HG03469 (cell line): Measurements from ENCODE around the gene CACNG1.

Experiments used
- ATAC-seq: cut with Tn5 transposase; IDR thresholded peaks from one replicate; pipeline ENCODE4 v1.9.1; 2021; ENCODE audit warnings: mild to moderate bottlenecking, moderate library complexity, moderate number of reproducible peaks; ENCODE audit not compliant: unreplicated experiment

The CACNG1 gene

GRCh38 chr17:67044016-67044772 is at the start of gene CACNG1:
Gene CACNG1, plus strand, starts transcription at chr17:67044554. Its CDS starts 107 bp downstream, at chr17:67044661.
- no peak for ATAC-seq

DNA sequence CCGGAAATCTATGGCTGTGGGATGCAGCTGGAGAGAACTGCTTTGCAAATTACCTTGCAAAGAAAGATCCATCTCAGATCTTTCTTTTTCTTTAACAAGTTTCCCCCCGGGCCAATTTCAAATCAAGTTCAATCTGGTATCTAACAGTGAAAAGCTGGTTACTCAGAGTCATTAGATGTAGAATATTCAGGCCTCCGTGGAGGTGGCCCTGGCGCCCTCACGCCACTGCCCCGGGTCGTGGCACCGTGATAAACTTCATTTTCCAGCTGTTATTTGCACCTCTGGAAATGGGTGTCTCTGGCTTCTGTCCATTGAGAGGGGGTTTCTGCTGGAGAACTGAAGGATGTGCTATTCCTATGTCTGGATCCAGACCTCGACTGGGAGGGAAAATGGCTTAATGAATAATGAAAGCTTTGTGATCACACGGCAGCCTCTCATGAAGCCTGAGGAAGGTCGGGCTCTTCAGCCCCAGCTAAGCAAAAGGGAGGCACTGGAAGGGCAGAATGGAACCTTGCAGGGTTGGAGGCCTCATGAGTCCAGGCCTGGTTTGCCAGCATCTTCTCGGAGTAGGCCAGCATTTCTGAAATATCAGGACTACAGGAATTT is 49.3 kb upstream of the CACNG1 start:
- ATAC-seq, result no peak

DNA sequence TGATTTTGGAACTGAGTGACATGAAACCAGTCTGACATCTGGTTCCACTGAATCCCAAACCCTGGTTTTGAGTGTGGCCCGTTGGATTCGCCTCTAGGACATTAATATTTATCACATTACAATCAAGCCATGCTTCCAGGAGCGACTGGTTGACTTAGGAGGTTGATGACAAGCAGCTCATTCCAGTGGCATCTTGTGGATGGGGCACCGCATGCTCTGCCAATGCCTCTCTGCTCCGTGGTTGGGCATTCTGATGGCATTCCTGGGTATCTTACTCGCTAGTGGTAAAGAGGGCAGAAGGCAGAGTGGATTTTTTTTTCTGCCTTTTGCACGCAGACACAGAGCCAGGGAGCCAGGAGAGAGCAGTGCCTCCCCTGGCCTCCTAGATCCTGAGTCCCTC is 48.4 kb upstream of the CACNG1 start:
- no peak for ATAC-seq

DNA sequence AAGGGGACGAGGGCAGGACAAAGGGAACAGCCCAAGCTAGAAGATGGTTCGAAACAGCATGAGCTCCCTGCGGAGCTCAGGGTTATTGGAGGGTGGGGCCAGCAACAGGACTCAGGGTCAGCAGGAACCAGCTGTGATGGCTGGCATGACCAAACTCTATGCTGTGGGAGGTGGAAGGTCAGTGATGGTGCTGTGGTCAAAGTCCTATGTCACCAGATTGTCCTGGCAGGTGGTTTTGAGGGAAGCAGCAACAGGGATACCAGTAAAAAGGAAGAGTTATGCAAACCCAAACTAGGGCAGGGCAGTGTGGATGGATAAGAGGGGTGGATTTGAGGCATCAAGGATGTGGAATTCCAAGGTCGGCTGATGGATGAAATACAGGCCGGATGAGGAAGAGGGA is 47.4 kb upstream of the CACNG1 start:
- no peak for ATAC-seq

- ATAC-seq, result no peak
These were observed 41.1 kb upstream of the CACNG1 start for GRCh38 chr17:67003231-67003630.

DNA sequence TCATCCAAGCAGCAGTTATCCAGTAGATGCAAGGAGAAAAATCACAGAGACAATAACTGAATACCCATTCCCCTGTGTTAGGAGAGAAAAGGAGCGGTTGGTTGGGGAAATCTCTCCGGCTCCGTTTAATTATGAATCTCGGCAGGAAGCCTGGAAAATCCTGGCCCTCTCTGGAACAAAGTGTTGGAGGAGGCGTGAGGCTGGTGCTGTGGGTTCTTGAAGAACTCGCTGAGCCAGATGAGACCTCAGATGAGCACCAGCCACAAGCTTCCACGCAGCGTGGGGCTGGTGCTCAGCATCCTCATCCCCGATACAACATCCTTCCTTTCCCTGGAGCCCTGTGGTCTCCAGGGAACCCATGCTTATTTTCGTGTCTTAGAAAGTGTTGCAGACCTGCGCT is 40.2 kb upstream of the CACNG1 start:
- ATAC-seq, result no peak

- no peak for ATAC-seq
These were observed 37.1 kb upstream of the CACNG1 start for GRCh38 chr17:67007266-67007665.

- no peak for ATAC-seq
These were observed 36.3 kb upstream of the CACNG1 start for GRCh38 chr17:67008101-67008500.

- no peak for ATAC-seq
These were observed 32.7 kb upstream of the CACNG1 start for GRCh38 chr17:67011527-67012175.

DNA sequence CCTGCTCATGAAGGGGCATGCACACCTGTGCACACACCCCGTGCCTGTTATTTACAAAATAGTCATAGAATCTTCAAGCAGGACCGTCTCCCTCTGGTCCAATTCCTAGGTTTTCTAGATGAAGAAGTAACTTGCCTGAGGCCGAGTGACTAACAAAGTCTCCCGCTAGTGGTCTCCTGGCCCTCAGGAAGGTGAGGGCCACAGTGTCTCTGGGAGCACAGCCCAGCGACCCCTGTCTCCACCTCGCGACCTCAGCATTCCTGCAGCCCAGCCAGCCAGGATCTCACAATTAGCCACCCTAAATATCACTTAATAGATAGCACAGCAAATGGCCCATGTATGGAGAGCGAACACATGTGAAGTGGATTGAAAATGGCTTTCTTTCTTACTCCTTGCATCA is 30.5 kb upstream of the CACNG1 start:
- no peak for ATAC-seq

GRCh38 chr17:67015001-67015400 is 29.4 kb upstream of the CACNG1 start:
- no peak for ATAC-seq

DNA sequence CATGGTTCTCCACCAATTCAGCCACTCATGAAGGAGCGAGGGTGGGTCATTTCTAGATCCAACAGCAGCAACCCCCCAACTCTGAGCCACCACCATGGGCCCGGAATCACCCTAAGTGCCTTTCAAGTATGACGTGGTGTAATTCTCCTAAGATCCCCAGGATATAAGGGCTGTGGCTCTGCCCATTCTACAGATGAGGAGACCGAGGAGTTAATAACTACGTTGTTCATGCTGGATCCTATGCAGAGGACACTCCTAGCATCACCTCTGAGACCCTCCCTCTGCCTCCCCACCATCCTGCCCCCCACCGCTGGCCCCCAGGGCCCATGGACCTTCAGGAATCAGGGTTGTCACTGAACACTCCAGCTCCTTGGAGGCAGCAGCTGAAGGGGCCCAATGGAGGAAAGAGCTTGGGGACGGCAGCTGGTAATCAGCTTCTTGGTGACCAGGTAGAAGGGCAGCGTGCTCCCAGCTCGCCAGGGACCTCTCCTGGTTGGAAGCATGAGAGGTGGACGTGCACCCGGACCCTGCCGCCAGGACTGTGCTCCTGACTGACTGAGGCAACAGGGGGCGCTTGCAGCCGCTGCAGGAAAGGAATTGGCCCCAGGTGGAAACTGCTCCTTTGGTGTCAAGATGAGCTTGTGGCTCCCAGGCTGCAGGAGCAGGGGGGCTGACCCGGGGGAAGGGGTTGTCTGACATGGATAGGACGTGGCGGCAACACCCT is 28.2 kb upstream of the CACNG1 start:
- no peak for ATAC-seq

DNA sequence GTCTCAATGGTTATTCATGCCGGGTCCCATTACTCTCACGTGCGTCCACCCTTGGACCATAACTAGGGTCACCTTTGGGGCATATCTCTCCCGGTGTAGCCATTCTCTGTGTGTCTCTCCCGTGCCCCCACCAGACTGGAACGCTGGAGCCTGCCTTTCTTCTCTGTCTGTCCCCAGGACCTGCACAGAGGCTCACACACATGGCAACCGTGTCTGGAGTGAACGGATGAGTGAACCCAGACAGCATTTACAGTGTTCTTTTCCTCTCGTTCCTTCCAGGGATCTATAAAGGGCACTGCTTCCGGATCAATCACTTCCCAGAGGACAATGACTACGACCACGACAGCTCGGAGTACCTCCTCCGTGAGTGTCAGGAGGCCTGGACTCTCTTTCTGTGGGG is 26.4 kb upstream of the CACNG1 start:
- ATAC-seq, result no peak

- ATAC-seq, result no peak
These were observed 25.6 kb upstream of the CACNG1 start for GRCh38 chr17:67018471-67019434.

DNA sequence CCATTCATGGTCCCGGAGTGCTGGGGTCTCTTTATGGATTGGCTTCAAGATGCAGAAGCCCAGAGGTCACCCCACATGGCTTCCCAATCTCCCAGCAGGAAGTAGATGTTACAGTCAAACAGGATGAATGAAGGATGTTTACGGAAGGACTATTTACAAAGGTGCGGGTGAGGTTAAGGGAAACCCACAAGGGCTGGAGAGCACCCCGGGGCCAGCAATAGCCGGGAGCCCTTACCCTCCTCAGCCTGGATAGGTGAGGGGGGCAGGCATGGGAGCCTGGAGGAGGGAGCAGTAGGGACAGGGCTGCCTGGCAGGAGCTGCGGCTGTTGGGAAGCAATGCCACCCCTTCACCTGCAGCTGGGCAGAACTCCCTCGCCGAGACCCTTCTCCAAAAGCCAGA is 24.5 kb upstream of the CACNG1 start:
- ATAC-seq, result no peak

DNA sequence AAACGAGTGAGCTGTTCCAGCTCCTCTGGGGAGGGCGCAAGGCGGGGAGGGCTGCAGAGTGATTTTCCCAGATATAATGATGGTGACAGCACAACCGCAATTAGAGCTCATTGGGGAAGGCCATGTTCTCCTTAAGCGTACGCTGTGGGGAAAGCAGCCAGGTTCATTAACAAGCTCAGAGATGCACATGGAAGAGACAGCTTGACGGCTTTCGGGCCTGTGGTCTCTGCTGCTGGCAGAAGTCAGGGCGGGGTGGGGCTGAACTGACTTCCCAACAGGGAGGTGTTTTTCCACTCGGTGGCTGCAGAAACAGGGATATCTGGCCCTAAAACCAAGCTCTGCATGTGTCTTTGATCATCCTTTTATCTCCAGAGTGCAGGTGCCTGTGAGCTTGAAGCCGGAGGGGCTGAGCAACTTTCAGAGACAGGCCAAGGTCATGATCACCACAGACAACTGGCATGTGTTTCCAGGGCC is 24.0 kb upstream of the CACNG1 start:
- no peak for ATAC-seq

GRCh38 chr17:67021196-67021595 is 23.2 kb upstream of the CACNG1 start:
- ATAC-seq, result no peak

DNA sequence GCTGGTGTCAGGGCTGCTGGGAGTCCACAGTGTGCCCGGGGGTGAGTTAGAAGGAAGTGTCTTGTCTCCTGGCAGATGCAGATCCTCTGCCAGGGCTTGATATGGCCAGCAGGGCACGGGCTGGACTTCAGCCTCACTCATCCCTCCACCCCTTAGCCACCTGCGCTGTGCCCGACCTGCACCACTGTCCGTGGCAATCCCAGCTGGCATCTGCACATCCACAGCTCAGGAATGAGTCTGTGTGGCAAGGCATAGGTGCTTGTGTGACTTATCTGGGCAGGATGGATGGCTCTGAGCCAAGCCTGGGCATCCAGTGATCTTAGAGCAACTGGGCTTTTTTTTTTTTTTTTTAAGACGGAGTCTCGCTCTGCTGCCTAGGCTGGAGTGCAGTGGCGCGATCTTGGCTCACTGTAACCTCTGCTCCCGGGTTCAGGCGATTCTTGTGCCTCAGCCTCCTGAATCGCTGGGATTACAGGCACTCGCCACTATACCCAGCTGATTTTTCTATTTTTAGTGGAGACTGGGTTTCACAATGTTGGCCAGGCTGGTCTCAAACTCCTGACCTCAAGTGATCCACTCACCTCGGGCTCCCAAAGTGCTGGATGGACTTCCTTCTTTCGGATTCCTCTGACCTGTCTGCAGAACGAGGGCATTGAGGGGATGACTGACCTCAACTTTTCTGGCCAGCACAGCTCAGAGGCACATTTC is 22.5 kb upstream of the CACNG1 start:
- no peak for ATAC-seq

DNA sequence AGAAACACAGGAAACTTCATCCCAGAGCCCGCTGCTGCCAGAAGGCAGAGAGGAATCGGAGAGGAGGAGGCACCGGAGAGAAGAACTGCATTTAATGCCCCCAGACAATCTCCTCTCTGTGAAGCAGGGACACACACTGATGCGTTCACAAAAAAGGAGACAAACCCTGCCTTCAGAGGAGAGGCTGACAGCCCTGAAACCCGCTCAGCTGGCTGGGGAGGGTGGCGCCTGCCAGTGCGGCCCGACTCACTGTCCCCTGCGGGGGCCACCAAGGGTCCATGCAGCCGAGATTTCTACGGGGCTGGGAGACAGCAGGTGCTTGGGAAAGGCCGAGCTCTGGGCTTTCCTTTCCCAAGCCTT is 21.9 kb upstream of the CACNG1 start:
- no peak for ATAC-seq

DNA sequence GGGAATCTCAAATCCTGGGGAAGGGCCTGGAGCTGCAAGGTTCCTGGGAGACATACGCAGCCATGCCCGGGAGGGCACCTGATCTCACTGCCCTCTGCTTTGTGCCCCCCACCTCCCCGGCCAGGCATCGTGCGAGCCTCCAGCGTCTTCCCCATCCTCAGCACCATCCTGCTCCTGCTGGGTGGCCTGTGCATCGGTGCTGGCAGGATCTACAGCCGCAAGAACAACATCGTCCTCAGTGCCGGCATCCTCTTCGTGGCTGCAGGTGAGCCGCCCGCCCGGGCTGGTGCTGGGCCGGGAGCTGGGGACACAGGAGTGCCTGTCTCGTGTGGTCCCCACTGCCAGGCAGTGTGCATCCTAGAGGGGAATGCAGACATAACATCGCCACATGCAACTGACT is 19.6 kb upstream of the CACNG1 start:
- no peak for ATAC-seq
